K562 (cell line): ENCODE data around the gene TACC3. TPM values are rescaled to one million over a fixed set of nuclear protein-coding genes. Genes with fewer than 3 reads are reported as not detected.

ENCODE experiments used
- ATAC-seq: fragments of 200-7000 bp; cut with Tn5 transposase; 3 replicates; pipeline ENCODE4 v1.9.1; 2020; ENCODE audit warnings: moderate library complexity
- BruUV-seq: library from RNA; stranded (reverse); fragments of 400-500 nt; replicated peaks from 2 replicates; lab custom pipeline; 2021; lab: Mats Ljungman, UMichigan
- CTCF ChIA-PET: fragments of 300-600 bp; formaldehyde crosslinking; extraction: SDS; loops from one replicate; lab custom pipeline; 2021; ENCODE audit warnings: low intra/inter-chr PET ratio; lab: Yijun Ruan, JAX
- POLR2A ChIA-PET: fragments of 300-600, 350-650 bp; sonication (Branson Sonifier 250); formaldehyde crosslinking; extraction: SDS; loops from one replicate; lab custom pipeline; 2021; ENCODE audit warnings: antibody characterized with exemption, inconsistent platforms; lab: Yijun Ruan, JAX
- DNase-seq, 4 experiments: peaks; one replicate each; pipeline versions ENCODE4 v3.0.0 to v3.0.0-alpha.2; 2011 to 2018; ENCODE audit warnings: low spot score in 3 of 4, mixed read lengths in 3 of 4; ENCODE audit errors: extremely low read depth in 1 of 4
- FAIRE-seq: peaks from 2 replicates; lab custom pipeline; 2011; peaks lifted over from hg19 to GRCh38; lab: Jason Lieb, UNC
- H2AFZ ChIP-seq: 2 replicates; pipeline ENCODE4 v1.6.0; 2011; ENCODE audit warnings: low read depth, low read length, control low read depth, inconsistent platforms
- H3K27ac ChIP-seq: fragments of 200-600 bp; 3 replicates; pipeline ENCODE4 v1.8.0; 2011; ENCODE audit warnings: low read depth, mild to moderate bottlenecking, control low read depth, inconsistent platforms, low read length, moderate library complexity, mixed read lengths; ENCODE audit errors: extremely low read depth
- H3K27me3 ChIP-seq, 2 experiments: fragments of 300-600 bp in 1 of 2; 2 replicates in 1 of 2; 3 replicates in 1 of 2; pipeline versions ENCODE4 v1.6.0 to v1.8.0; 2011; ENCODE audit warnings: inconsistent platforms in 2 of 2, low read length in 2 of 2, mild to moderate bottlenecking in 1 of 2, mixed read lengths in 1 of 2, moderate library complexity in 1 of 2; ENCODE audit not compliant: control insufficient read depth in 2 of 2, insufficient read depth in 2 of 2
- H3K36me3 ChIP-seq: fragments of 300-600 bp; 3 replicates; pipeline ENCODE4 v1.8.0; 2011; ENCODE audit warnings: mild to moderate bottlenecking, low read length, inconsistent platforms; ENCODE audit not compliant: control insufficient read depth, insufficient read depth
- H3K4me1 ChIP-seq, 2 experiments: fragments of 200-600 bp in 1 of 2; replicated peaks in 1 of 2; 2 replicates in 1 of 2; 3 replicates in 1 of 2; pipeline versions ENCODE4 v1.5.1 to v1.8.0; 2011; ENCODE audit warnings: inconsistent platforms in 2 of 2, low read length in 2 of 2, mild to moderate bottlenecking in 1 of 2, mixed read lengths in 1 of 2, moderate library complexity in 1 of 2; ENCODE audit not compliant: control insufficient read depth in 2 of 2, insufficient read depth in 2 of 2
- H3K4me2 ChIP-seq: 2 replicates; pipeline ENCODE4 v1.6.1; 2011; ENCODE audit warnings: low read length, control low read depth, inconsistent platforms, mixed read lengths; ENCODE audit not compliant: insufficient read depth
- H3K4me3 ChIP-seq: fragments of 200-600 bp; sonication (generic), shearing (Covaris generic); 2 replicates; pipeline ENCODE4 v1.5.1; 2016; ENCODE audit warnings: control low read depth, inconsistent platforms
- H3K79me2 ChIP-seq: fragments of 200-600 bp; 3 replicates; pipeline ENCODE4 v1.8.0; 2011; ENCODE audit warnings: low read length, inconsistent platforms; ENCODE audit not compliant: control insufficient read depth, insufficient read depth
- H3K9ac ChIP-seq, 2 experiments: 2 replicates each; pipeline versions ENCODE4 v1.6.0 to v1.6.1; 2011; ENCODE audit warnings: low read depth in 2 of 2, low read length in 2 of 2, control low read depth in 1 of 2, inconsistent platforms in 1 of 2, mild to moderate bottlenecking in 1 of 2, mixed read lengths in 1 of 2; ENCODE audit not compliant: insufficient read depth in 1 of 2
- H3K9me1 ChIP-seq: one replicate; pipeline ENCODE4 v1.6.0; 2011; ENCODE audit warnings: inconsistent platforms, mild to moderate bottlenecking, low read length, moderate library complexity; ENCODE audit not compliant: control insufficient read depth, insufficient read depth
- H3K9me3 ChIP-seq: replicated peaks from 2 replicates; pipeline ENCODE4 v1.5.1; 2011; ENCODE audit warnings: low read depth, low read length, inconsistent platforms; ENCODE audit not compliant: control insufficient read depth, insufficient read depth
- H4K20me1 ChIP-seq: replicated peaks from 2 replicates; pipeline ENCODE4 v1.6.1; 2011; ENCODE audit warnings: low read length, inconsistent platforms, mixed read lengths; ENCODE audit not compliant: control insufficient read depth, insufficient read depth
- BHLHE40 ChIP-seq: IDR thresholded peaks from 2 replicates; pipeline ENCODE4 v1.6.1; 2011; ENCODE audit warnings: low read length, improper control_type of control experiment
- COPS2 ChIP-seq: fragments of 450-650 bp; conservative IDR thresholded peaks from 2 replicates; pipeline ENCODE4 v1.6.1; 2016; ENCODE audit warnings: mild to moderate bottlenecking, moderate library complexity
- U2AF2 ChIP-seq: fragments of 200-400 bp; formaldehyde crosslinking; optimal IDR thresholded peaks from 2 replicates; pipeline ENCODE3; 2017; ENCODE audit warnings: low read depth, mild to moderate bottlenecking, low read length
- WHSC1 ChIP-seq: IDR thresholded peaks from one replicate; pipeline ENCODE4 v1.6.1; 2012; ENCODE audit warnings: low read length, control low read depth, inconsistent platforms
- WGBS: fragments of 100-300 bp; shearing (Covaris generic); methylation state at CpG from one replicate; pipeline ENCODE4 v1.1.6; 2016; ENCODE audit warnings: low coverage, mixed read lengths; ENCODE audit not compliant: insufficient coverage; ENCODE audit errors: missing lambda C conversion rate; 5-methylcytosine and 5-hydroxymethylcytosine counted together
- in situ Hi-C: fragments of 300-500 bp; cut with MboI; formaldehyde crosslinking; loops from 4 replicates; pipeline ENCODE4 v1.15.0; 2018; ENCODE audit warnings: inconsistent platforms, mixed read lengths
- intact Hi-C: fragments of 100-400 bp; cut with micrococcal nuclease; formaldehyde crosslinking; loops from 2 replicates; pipeline ENCODE4 v1.14.2; 2022
- polyA plus RNA-seq, 8 experiments: library from polyadenylated mRNA; depleted of rRNA in 4 of 8; stranded (reverse) in 5 of 8; unstranded in 3 of 8; fragments of >200 nt; fragmentation: Nextera tagmentation in 2 of 8; fragmentation: Illumina TruSeq in 1 of 8; extraction: Ambion mirVana in 2 of 8; extraction: Trizol in 1 of 8; gene quantifications; 2 replicates each; pipeline versions ENCODE4 v1.2.1 to v1.2.3, GENCODE V29; 2011 to 2014; ENCODE audit warnings: inconsistent platforms in 1 of 8, missing spikeins in 1 of 8
- total RNA-seq, 7 experiments: library from RNA; depleted of rRNA in 6 of 7; stranded (reverse); fragments of >200 nt in 6 of 7; fragmentation: Illumina TruSeq in 2 of 7; extraction: Trizol in 2 of 7; gene quantifications; 2 replicates each; pipeline versions ENCODE4 v1.2.1 to v1.2.3, GENCODE V29; 2011 to 2021; ENCODE audit warnings: low replicate concordance in 1 of 7
- TF ChIP-seq, protein P1 (sequence below): fragments of 200-800 bp; sonication (Bioruptor generic); IDR thresholded peaks from 2 replicates; pipeline ENCODE4 v1.6.1; 2017; ENCODE audit warnings: missing genetic modification characterization, missing compliant biosample characterization
- TF ChIP-seq, protein P2 (sequence below): fragments of 450-650 bp; IDR thresholded peaks from 2 replicates; pipeline ENCODE4 v1.6.1; 2016
- TF ChIP-seq, protein P3 (sequence below): fragments of 450-650 bp; IDR thresholded peaks from one replicate; pipeline ENCODE4 v1.6.1; 2018; ENCODE audit warnings: mild to moderate bottlenecking, moderate library complexity; ENCODE audit not compliant: partially characterized antibody
- TF ChIP-seq, protein P4 (sequence below): fragments of 250-450 bp; sonication (Bioruptor Pico); IDR thresholded peaks from 2 replicates; pipeline ENCODE4 v1.5.0; 2021; ENCODE audit warnings: mild to moderate bottlenecking, borderline replicate concordance
- TF ChIP-seq, protein P5 (sequence below): fragments of 450-650 bp; formaldehyde crosslinking; IDR thresholded peaks from 2 replicates; pipeline ENCODE4 v1.4.0; 2022; ENCODE audit warnings: missing genetic modification characterization
- TF ChIP-seq, protein P6 (sequence below): fragments of 250-450 bp; sonication (Bioruptor Pico); IDR thresholded peaks from 2 replicates; pipeline ENCODE4 v1.5.0; 2020; ENCODE audit warnings: mild to moderate bottlenecking

Gene TACC3
- total and polyA plus RNA-seq, 9 of the 15 experiments (the other 6 are each of a cell fraction or from before 2014, with no cell fraction given), result 1.9 to 122 (median 55.6) TPM

DNA sequence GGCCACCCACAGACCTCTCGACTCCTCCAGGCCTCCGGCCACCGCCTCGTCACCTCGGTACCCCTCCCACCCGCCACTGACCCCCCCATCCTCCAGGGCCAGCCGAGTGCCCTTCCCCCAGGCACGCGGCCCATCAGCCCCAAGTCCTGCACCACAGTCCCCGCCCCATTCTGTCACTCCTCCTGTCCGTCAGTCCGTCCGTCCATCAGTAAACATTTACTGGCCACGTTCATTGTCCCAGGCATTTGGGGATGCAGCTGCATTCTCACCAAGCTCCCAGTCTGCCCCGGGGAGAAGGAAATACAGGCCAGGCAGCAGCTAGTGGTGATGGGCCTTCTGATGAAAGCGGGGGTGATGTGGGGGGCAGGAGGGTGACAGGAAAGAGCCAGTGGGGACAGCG, 36.5 kb downstream of the TACC3 start:
- H3K9me1 ChIP-seq, result no peaks in the 10 kb centered on the region
- POLR2A ChIA-PET, result interaction anchor here (0.6 to 1.2 kb wide), 4 partner anchors 10 to 201 kb away, joined by 3 to 5 read pairs (median 3); partner anchors contain the start of genes TACC3 and TMEM129
- no TSS peak for BruUV-seq
- FAIRE-seq (peak; percentile 46), DNase-seq (peak; percentile 46 to 64 (median 54)), ATAC-seq (peak; percentile 19)
- H3K4me2 ChIP-seq, result no peak overlapping the region
- no peak overlapping the region for H3K4me3 ChIP-seq
- H3K36me3 ChIP-seq, result no peaks in the 10 kb centered on the region
- no peaks in the 10 kb centered on the region for H3K79me2 ChIP-seq
- H3K27me3 ChIP-seq, result no peaks in the 10 kb centered on the region
- no peaks in the 10 kb centered on the region for H4K20me1 ChIP-seq
- H3K9me3 ChIP-seq, result no peaks in the 10 kb centered on the region
- 14% methylated on average over 9 of the region's 17 CpGs for WGBS
- in situ Hi-C loops (no loop called here), intact Hi-C loops (no loop called here)
- peaks cover 15 to 97% of the 10 kb centered on the region in 2 experiments; a peak in 4 of 5 replicates for H3K4me1 ChIP-seq
- H3K27ac ChIP-seq, result no peak overlapping the region
- CTCF ChIA-PET, result no interaction called here
- peak overlapping the region; percentile 72; the same call in 1 of the 2 replicates for H2AFZ ChIP-seq
- H3K9ac ChIP-seq, result 0 out of 4 replicates have a peak overlapping the region, but pooled peaks of 1 of the 2 experiments have one; percentile 21
- TF ChIP-seq, protein P1, sequence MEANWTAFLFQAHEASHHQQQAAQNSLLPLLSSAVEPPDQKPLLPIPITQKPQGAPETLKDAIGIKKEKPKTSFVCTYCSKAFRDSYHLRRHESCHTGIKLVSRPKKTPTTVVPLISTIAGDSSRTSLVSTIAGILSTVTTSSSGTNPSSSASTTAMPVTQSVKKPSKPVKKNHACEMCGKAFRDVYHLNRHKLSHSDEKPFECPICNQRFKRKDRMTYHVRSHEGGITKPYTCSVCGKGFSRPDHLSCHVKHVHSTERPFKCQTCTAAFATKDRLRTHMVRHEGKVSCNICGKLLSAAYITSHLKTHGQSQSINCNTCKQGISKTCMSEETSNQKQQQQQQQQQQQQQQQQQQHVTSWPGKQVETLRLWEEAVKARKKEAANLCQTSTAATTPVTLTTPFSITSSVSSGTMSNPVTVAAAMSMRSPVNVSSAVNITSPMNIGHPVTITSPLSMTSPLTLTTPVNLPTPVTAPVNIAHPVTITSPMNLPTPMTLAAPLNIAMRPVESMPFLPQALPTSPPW (CRISPR knock-in tag), result 0 out of 2 replicates have a peak, but pooled peaks have one; percentile 25
- TF ChIP-seq, protein P2, sequence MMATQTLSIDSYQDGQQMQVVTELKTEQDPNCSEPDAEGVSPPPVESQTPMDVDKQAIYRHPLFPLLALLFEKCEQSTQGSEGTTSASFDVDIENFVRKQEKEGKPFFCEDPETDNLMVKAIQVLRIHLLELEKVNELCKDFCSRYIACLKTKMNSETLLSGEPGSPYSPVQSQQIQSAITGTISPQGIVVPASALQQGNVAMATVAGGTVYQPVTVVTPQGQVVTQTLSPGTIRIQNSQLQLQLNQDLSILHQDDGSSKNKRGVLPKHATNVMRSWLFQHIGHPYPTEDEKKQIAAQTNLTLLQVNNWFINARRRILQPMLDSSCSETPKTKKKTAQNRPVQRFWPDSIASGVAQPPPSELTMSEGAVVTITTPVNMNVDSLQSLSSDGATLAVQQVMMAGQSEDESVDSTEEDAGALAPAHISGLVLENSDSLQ, result peak; percentile 83
- TF ChIP-seq U2AF2 (no peak), COPS2 (no peak), WHSC1 (no peak), BHLHE40 (0 out of 2 replicates have a peak, but pooled peaks have one; percentile 28)
- TF ChIP-seq, protein P3, sequence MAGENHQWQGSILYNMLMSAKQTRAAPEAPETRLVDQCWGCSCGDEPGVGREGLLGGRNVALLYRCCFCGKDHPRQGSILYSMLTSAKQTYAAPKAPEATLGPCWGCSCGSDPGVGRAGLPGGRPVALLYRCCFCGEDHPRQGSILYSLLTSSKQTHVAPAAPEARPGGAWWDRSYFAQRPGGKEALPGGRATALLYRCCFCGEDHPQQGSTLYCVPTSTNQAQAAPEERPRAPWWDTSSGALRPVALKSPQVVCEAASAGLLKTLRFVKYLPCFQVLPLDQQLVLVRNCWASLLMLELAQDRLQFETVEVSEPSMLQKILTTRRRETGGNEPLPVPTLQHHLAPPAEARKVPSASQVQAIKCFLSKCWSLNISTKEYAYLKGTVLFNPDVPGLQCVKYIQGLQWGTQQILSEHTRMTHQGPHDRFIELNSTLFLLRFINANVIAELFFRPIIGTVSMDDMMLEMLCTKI, result no peak
- TF ChIP-seq, protein P4, sequence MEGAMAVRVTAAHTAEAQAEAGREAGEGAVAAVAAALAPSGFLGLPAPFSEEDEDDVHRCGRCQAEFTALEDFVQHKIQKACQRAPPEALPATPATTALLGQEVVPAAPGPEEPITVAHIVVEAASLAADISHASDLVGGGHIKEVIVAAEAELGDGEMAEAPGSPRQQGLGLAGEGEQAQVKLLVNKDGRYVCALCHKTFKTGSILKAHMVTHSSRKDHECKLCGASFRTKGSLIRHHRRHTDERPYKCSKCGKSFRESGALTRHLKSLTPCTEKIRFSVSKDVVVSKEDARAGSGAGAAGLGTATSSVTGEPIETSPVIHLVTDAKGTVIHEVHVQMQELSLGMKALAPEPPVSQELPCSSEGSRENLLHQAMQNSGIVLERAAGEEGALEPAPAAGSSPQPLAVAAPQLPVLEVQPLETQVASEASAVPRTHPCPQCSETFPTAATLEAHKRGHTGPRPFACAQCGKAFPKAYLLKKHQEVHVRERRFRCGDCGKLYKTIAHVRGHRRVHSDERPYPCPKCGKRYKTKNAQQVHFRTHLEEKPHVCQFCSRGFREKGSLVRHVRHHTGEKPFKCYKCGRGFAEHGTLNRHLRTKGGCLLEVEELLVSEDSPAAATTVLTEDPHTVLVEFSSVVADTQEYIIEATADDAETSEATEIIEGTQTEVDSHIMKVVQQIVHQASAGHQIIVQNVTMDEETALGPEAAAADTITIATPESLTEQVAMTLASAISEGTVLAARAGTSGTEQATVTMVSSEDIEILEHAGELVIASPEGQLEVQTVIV, result no peak
- TF ChIP-seq, protein P5, sequence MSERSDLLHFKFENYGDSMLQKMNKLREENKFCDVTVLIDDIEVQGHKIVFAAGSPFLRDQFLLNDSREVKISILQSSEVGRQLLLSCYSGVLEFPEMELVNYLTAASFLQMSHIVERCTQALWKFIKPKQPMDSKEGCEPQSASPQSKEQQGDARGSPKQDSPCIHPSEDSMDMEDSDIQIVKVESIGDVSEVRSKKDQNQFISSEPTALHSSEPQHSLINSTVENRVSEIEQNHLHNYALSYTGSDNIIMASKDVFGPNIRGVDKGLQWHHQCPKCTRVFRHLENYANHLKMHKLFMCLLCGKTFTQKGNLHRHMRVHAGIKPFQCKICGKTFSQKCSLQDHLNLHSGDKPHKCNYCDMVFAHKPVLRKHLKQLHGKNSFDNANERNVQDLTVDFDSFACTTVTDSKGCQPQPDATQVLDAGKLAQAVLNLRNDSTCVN (CRISPR knock-in tag), result no peak
- TF ChIP-seq, protein P6, sequence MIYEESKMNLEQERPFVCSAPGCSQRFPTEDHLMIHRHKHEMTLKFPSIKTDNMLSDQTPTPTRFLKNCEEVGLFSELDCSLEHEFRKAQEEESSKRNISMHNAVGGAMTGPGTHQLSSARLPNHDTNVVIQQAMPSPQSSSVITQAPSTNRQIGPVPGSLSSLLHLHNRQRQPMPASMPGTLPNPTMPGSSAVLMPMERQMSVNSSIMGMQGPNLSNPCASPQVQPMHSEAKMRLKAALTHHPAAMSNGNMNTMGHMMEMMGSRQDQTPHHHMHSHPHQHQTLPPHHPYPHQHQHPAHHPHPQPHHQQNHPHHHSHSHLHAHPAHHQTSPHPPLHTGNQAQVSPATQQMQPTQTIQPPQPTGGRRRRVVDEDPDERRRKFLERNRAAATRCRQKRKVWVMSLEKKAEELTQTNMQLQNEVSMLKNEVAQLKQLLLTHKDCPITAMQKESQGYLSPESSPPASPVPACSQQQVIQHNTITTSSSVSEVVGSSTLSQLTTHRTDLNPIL (CRISPR knock-in tag), result no peak
